Tibial nerve (tissue), 4 donors: ENCODE results near the gene WDR70. TPM values are rescaled to one million over a fixed set of nuclear protein-coding genes. Genes with fewer than 3 reads are reported as not detected.
"Not testable (repeated sequence)": the region's sequence is repeated elsewhere in the genome, so short reads cannot be mapped to it uniquely, and the experiment has no call there.

ENCODE experiments used
- DNase-seq, 2 donors: peaks; one replicate each; pipeline ENCODE4 v3.0.0-alpha.2; 2019; ENCODE audit warnings: low spot score in 2 of 2
- H3K27ac ChIP-seq, 4 donors: fragments of 200-600 bp; sonication (generic) in 3 of 4; one replicate each; pipeline ENCODE4 v1.5.1; 2017 to 2019; ENCODE audit warnings: mild to moderate bottlenecking in 1 of 4
- H3K27me3 ChIP-seq, 2 donors: fragments of 200-600 bp; sonication (generic) in 1 of 2; one replicate each; pipeline versions ENCODE4 v1.5.1 to v1.6.0; 2017 to 2019
- H3K36me3 ChIP-seq, 3 donors: fragments of 200-600 bp; sonication (generic); one replicate each; pipeline ENCODE4 v1.5.1; 2018 to 2019
- H3K4me1 ChIP-seq, 4 donors: fragments of 200-600 bp; sonication (generic) in 3 of 4; one replicate each; pipeline ENCODE4 v1.5.1; 2017 to 2019
- H3K4me3 ChIP-seq, 4 donors: fragments of 200-600 bp; sonication (generic) in 3 of 4; one replicate each; pipeline ENCODE4 v1.5.1; 2017 to 2019; ENCODE audit warnings: mild to moderate bottlenecking in 1 of 4, moderate library complexity in 1 of 4
- H3K9me3 ChIP-seq, 4 donors: fragments of 200-600 bp; sonication (generic) in 3 of 4; one replicate each; pipeline ENCODE4 v1.5.1; 2017 to 2019
- EP300 ChIP-seq, 2 donors: sonication (generic); formaldehyde crosslinking; IDR thresholded peaks; one replicate each; pipeline ENCODE4 v1.6.1; 2017; ENCODE audit warnings: antibody characterized with exemption in 2 of 2, mild to moderate bottlenecking in 1 of 2
- POLR2A ChIP-seq, 2 donors: fragments of 450-650 bp; IDR thresholded peaks; one replicate each; pipeline ENCODE4 v1.6.1; 2017; ENCODE audit warnings: antibody characterized with exemption in 2 of 2, mild to moderate bottlenecking in 2 of 2, moderate library complexity in 2 of 2
- WGBS, 2 donors: methylation state at CpG; one replicate each; pipeline ENCODE4 v1.1.5; 2018; 5-methylcytosine and 5-hydroxymethylcytosine counted together
- total RNA-seq, 4 donors: library from RNA; depleted of rRNA; stranded (reverse); fragments of >200 nt; gene quantifications; one replicate each; pipeline ENCODE4 v1.1.0, GENCODE V29; 2016
- TF ChIP-seq, protein P1 (sequence below), 5 experiments: fragments of 200-600 bp in 3 of 5; fragments of 450-650 bp in 2 of 5; sonication (generic) in 3 of 5; IDR thresholded peaks; one replicate each; pipeline ENCODE4 v1.5.1; 2016 to 2019; ENCODE audit warnings: antibody characterized with exemption in 5 of 5, mild to moderate bottlenecking in 3 of 5, moderate library complexity in 2 of 5

Gene WDR70
- total RNA-seq, 4 donors from 2014 or later: 35.1 to 68.6 (median 47.4) TPM

DNA sequence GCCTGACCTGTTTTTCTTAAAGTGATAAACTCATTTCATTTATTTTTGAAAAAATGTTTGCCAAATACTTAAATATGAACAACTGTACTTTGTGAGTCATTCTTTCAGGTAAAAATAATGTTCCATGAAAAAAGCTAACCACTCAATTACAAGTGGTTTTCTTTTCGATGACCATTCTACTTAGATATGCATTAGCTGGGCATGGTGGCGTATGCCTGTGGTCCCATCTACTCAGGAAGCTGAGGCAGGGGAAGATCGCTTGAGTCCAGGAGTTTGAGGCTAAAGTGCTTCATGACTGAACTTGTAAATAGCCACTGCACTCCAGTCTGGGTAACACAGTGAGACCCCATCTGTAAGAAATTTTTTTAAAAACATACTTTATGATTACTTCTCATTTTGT, 4.0 kb upstream of the WDR70 start:
- Histone ChIP-seq H3K27me3 (no peaks in the 10 kb centered on the region), H3K36me3 (no peaks in the 10 kb centered on the region), H3K27ac (no peak overlapping the region), H3K4me1 (peaks cover 0 to 15% (median 5%) of the 10 kb centered on the region in 4 donors), H3K4me3 (no peak overlapping the region), H3K9me3 (no peaks in the 10 kb centered on the region)
- WGBS, 2 donors: 84 to 86% methylated on average over 3 of the region's 3 CpGs
- DNase-seq: no peak
- TF ChIP-seq, protein P1, sequence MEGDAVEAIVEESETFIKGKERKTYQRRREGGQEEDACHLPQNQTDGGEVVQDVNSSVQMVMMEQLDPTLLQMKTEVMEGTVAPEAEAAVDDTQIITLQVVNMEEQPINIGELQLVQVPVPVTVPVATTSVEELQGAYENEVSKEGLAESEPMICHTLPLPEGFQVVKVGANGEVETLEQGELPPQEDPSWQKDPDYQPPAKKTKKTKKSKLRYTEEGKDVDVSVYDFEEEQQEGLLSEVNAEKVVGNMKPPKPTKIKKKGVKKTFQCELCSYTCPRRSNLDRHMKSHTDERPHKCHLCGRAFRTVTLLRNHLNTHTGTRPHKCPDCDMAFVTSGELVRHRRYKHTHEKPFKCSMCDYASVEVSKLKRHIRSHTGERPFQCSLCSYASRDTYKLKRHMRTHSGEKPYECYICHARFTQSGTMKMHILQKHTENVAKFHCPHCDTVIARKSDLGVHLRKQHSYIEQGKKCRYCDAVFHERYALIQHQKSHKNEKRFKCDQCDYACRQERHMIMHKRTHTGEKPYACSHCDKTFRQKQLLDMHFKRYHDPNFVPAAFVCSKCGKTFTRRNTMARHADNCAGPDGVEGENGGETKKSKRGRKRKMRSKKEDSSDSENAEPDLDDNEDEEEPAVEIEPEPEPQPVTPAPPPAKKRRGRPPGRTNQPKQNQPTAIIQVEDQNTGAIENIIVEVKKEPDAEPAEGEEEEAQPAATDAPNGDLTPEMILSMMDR (IDR thresholded peaks at IDR 0.05): no peak
- TF ChIP-seq EP300 (IDR thresholded peaks at IDR 0.05): no peak
- no peak for TF ChIP-seq POLR2A (IDR thresholded peaks at IDR 0.05)

DNA sequence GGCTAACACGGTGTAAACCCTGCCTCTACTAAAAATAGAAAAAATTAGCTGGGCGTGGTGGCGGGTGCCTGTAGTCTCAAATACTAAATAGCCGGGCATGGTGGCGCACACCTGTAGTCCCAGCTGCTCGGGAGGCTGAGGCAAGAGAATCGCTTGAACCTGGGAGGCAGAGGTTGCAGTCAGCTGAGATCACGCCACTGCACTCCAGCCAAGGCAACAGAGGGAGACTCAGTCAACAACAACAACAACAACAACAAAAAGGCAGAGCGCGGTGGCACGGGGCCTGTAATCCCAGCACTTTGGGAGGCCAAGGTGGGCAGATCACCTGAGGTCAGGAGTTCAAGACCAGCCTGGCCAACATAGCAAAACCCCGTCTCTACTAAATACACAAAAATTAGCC, 1.1 kb upstream of the WDR70 start:
- 91 to 95% methylated on average over 12 of the region's 12 CpGs for WGBS, 2 donors
- DNase-seq: not testable (repeated sequence)

DNA sequence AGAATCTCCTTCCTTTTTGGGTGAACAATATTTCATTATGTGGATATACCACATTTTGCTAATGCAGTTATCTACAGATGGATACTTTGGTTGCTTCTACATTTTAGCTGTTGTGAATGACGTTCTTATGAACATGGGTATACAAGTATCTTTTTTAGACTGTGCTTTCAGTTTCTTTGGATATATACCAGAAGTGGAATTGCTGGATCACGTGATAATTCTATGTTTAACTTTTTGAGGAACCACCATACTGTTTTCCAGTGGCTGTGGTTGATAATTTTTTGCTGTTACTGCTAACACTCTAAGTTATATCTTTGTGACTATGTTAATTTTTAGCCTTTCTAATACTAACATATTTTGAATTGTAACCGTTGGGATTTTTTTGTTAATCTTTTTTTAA, 12.5 kb downstream of the WDR70 start:
- peaks cover 0 to 4% (median 0%) of the 10 kb centered on the region in 4 donors for H3K4me1 ChIP-seq
- peaks cover 0 to 59% (median 0%) of the 10 kb centered on the region in 3 donors for H3K36me3 ChIP-seq
- H3K27me3 ChIP-seq: no peaks in the 10 kb centered on the region
- H3K27ac ChIP-seq: no peak overlapping the region
- no peak overlapping the region for H3K4me3 ChIP-seq
- no peaks in the 10 kb centered on the region for H3K9me3 ChIP-seq
- no peak for TF ChIP-seq EP300 (IDR thresholded peaks at IDR 0.05)
- DNase-seq: no peak
- 81 to 85% methylated on average over 3 of the region's 3 CpGs for WGBS, 2 donors

More for the DNA sequence above, 1.1 kb upstream of the WDR70 start:
- Histone ChIP-seq H3K36me3 (peaks cover 0 to 20% (median 0%) of the 10 kb centered on the region in 3 donors), H3K4me1 (peaks cover 0 to 17% (median 8%) of the 10 kb centered on the region in 4 donors)
- H3K4me3 ChIP-seq, H3K9me3 ChIP-seq, H3K27ac ChIP-seq, H3K27me3 ChIP-seq: not testable (repeated sequence)

DNA sequence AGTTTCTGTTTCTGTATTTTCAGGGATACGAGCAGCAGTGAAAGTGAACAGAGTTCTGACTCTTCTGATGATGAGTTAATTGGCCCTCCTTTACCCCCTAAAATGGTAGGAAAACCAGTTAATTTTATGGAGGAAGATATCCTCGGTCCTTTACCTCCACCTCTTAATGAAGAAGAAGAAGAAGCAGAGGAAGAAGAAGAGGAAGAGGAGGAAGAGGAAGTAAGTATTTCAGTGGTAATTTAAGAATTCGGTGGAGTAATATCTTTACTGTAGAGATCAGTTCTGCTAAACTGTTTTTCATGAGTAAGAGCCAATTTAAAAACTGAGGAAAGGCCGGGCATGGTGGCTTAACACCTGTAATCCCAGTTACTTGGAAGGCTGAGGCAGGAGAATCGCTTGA, 17.2 kb downstream of the WDR70 start:
- no peak for DNase-seq
- Histone ChIP-seq H3K36me3 (peaks cover 0 to 85% (median 0%) of the 10 kb centered on the region in 3 donors), H3K27ac (no peak overlapping the region), H3K4me3 (no peak overlapping the region), H3K4me1 (no peaks in the 10 kb centered on the region), H3K27me3 (no peaks in the 10 kb centered on the region), H3K9me3 (no peaks in the 10 kb centered on the region)
- TF ChIP-seq EP300 (IDR thresholded peaks at IDR 0.05) (no peak), POLR2A (IDR thresholded peaks at IDR 0.05) (no peak)
- TF ChIP-seq, protein P1 (IDR thresholded peaks at IDR 0.05): no peak
- WGBS, 2 donors: 85% methylated on average over 5 of the region's 5 CpGs

DNA sequence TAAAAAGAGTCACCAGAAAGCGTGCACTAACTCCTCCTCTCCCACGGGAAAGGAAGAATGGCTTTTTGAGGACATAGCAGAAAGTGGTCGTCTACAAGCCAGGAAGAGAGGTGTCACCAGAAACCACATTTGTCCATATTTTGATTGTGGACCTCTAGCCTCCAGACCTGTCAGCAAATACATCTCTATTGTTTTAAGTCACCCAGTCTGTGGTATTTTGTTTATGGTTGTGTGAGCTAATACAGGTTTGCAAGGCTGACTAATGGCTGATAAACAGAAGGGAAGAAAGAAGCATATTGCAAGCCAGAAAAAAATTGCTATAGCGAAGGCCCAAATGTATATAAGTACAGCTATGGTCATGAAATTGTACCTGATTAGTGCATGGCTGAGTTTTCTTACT, 21.4 kb downstream of the WDR70 start:
- no peak overlapping the region for H3K27ac ChIP-seq
- TF ChIP-seq EP300 (IDR thresholded peaks at IDR 0.05) (no peak), POLR2A (IDR thresholded peaks at IDR 0.05) (no peak)
- TF ChIP-seq, protein P1 (IDR thresholded peaks at IDR 0.05): no peak
- no peak for DNase-seq
- no peaks in the 10 kb centered on the region for H3K4me1 ChIP-seq
- no peaks in the 10 kb centered on the region for H3K27me3 ChIP-seq
- no peak overlapping the region for H3K4me3 ChIP-seq
- WGBS, 2 donors: 76 to 80% methylated on average over 4 of the region's 4 CpGs
- H3K36me3 ChIP-seq: peaks cover 0 to 69% (median 0%) of the 10 kb centered on the region in 3 donors
- H3K9me3 ChIP-seq: no peaks in the 10 kb centered on the region

DNA sequence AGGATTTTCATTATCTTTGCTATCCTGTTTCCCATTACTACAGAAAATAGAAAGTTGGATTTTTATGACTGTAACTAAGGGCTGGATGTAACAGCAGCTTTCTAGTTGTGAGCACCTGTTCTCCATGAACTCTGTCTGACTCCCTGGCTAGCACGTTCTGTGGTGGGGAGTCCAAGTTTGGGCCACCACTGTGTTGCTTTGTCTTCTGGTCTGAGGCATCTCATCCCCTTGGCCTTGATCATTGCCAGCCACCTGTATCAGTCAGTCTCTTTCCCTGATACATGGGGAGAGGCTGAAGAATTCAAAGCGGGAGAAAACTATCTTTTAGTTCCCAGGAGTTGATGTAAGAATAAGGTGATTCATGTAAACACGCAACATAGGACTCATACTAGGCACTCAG, 33.4 kb downstream of the WDR70 start:
- WGBS, 2 donors: 82 to 86% methylated on average over 3 of the region's 3 CpGs
- no peak overlapping the region for H3K4me3 ChIP-seq
- no peaks in the 10 kb centered on the region for H3K27me3 ChIP-seq
- DNase-seq: no peak
- H3K4me1 ChIP-seq: no peaks in the 10 kb centered on the region
- peaks cover 0 to 35% (median 0%) of the 10 kb centered on the region in 3 donors for H3K36me3 ChIP-seq
- H3K9me3 ChIP-seq: no peaks in the 10 kb centered on the region
- H3K27ac ChIP-seq: no peak overlapping the region
- TF ChIP-seq POLR2A (IDR thresholded peaks at IDR 0.05) (no peak), EP300 (IDR thresholded peaks at IDR 0.05) (no peak)

DNA sequence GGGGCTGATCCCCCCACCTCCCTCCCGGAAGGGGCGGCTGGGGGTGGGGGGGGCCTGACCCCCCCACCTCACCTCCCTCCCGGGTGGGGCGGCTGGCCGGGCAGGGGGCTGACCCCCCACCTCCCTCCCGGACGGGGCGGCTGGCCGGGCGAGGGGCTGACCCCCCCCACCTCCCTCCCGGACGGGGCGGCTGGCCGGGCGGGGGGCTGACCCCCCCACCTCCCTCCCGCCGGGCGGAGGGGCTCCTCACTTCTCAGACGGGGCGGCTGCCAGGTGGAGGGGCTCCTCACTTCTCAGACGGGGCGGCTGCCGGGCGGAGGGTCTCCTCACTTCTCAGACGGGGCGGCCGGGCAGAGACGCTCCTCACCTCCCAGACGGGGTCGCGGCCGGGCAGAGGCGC, 36.3 kb downstream of the WDR70 start:
- not testable (repeated sequence) for DNase-seq, H3K27ac ChIP-seq, H3K4me1 ChIP-seq, H3K9me3 ChIP-seq, H3K4me3 ChIP-seq, H3K27me3 ChIP-seq
- H3K36me3 ChIP-seq: peaks cover 0 to 37% (median 0%) of the 10 kb centered on the region in 3 donors
- WGBS, 2 donors: 87 to 97% methylated on average over 6 to 9 of the region's 33 CpGs
